Fibroblast of the aortic adventitia (primary cell): ENCODE data around the gene HNRNPLL. TPM values are rescaled to one million over a fixed set of nuclear protein-coding genes. Genes with fewer than 3 reads are reported as not detected.
"Not testable (repeated sequence)": the region's sequence is repeated elsewhere in the genome, so short reads cannot be mapped to it uniquely, and the experiment has no call there.

Experiments
- DNase-seq: peaks from one replicate; pipeline ENCODE4 v3.0.0-alpha.2; 2010; ENCODE audit warnings: low read depth
- H3K4me3 ChIP-seq: 2 replicates; pipeline ENCODE4 v1.5.1; 2011; ENCODE audit warnings: low read depth, mild to moderate bottlenecking, control low read depth, low read length, moderate library complexity
- CTCF ChIP-seq: IDR thresholded peaks from 2 replicates; pipeline ENCODE4 v1.5.1; 2011; ENCODE audit warnings: mild to moderate bottlenecking, low read length, control low read depth, inconsistent platforms; ENCODE audit not compliant: insufficient read depth
- total RNA-seq: library from RNA; depleted of rRNA; stranded (reverse); fragments of >200 nt; gene quantifications from 2 replicates; pipeline ENCODE4 v1.2.3, GENCODE V29; 2012; ENCODE audit warnings: low replicate concordance

Gene HNRNPLL
- total RNA-seq, 1 donor = 45.0 TPM

DNA sequence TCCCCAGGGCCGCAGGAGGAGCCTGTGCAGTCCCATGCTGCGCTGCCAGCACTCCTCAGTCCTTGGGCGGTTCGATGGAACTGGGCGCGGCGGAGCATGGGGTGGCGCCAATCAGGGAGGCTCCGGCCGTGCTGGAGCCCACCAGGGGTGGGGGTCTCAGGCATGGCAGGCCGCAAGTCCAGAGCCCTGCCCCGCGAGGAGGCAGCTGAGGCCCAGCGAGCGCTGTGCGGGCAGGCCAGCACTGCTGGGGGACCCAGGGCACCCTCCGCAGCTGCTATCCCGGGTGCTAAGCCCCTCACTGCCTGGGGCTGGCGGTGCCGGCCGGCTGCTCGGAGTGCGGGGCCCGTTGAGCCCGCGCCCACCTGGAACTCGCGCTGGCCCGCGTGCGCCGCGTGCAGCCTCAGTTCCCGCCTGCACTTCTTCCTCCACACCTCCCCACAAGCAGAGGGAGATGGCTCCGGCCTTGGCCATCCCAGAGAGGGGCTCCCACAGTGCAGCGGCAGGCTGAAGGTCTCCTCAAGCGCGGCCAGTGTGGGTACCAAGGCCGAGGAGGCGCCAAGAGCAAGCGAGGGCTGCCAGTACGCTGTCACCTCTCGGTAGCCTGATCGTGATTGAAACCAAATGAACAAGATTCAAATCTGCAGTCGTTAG lies 40.4 kb upstream of the HNRNPLL start:
- no peak for TF ChIP-seq CTCF
- no peak overlapping the region for H3K4me3 ChIP-seq
- no peak for DNase-seq

- not testable (repeated sequence) for H3K4me3 ChIP-seq, DNase-seq
These were observed 39.8 kb upstream of the HNRNPLL start for GRCh38 chr2:38642373-38643017.

DNA sequence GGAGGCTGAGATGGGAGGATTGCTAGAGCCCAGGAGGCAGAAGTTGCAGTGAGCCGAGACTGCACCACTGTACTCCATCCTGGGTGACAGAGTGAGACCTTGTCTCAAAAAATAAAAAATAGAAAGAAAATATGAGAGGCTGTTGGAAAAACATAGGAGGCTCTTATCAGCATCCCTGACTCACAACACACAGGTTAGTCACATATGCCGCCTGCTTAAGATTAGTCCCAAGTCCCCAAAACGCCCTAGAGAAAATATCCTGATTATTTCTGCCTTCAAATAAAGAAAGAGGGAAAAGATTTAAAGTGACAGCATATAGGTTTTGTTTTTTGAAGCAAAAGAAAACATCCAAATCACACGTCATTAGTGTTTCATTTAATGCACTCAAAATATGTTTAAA lies 33.3 kb upstream of the HNRNPLL start:
- DNase-seq = no peak
- no peak overlapping the region for H3K4me3 ChIP-seq
- no peak for TF ChIP-seq CTCF

DNA sequence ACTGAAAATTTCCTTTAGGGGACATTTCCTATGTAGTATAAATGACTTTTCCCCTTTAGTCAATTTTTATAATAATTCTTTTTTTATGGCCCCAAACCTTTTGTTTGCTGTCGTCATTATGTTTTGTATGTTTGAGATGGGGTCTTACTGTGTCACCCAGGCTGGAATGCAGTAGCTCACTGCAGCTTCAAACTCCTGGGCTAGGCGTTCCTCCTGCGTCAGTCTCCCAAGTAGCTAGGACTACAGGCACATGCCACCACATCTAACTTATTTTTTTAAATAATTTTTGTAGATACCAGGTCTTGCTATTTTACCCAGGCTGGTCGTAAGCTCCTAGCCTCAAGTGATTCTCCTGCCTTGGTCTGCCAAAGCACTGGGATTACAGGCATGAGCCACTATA lies 32.4 kb upstream of the HNRNPLL start:
- TF ChIP-seq CTCF = no peak
- no peak overlapping the region for H3K4me3 ChIP-seq
- DNase-seq = no peak

DNA sequence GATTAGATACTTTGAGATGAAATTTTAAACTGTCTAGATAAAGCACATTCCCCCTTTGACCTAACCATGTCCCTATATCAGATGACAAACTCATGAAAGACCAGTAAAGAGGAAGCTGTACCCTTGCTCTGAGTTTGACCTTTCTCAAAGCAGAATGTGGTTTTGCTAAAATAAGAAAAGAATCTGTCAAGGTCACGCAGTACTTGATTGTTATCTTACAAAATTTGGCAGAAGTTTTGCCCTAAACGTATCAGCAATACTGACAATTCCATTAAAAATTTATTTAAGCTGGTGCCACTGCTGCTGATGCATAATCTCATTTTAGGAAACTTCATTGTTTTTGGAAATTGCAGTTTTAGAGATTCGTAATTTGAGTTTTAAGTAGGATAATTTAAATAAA lies 32.0 kb upstream of the HNRNPLL start:
- no peak for TF ChIP-seq CTCF
- no peak for DNase-seq
- H3K4me3 ChIP-seq = no peak overlapping the region

DNA sequence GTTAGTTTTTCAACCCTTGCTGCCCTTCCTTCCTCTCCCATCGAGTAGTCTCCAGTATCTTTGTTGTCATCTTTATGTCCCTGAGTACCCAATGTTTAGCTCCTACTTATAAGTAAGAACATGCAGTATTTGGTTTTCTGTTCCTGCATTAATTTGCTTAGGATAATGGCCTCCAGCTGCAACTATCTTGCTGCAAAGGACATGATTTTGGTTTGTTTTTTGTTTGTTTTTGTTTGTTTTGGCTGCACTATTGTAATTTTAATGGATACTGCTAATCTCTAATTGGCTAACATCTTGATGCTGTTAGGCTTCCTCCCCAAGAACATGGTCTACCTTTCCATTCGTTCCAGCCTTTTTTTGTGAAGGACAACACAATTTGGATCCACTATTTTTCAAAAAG lies 31.2 kb upstream of the HNRNPLL start:
- H3K4me3 ChIP-seq = no peak overlapping the region
- TF ChIP-seq CTCF = no peak
- no peak for DNase-seq

- no peak overlapping the region for H3K4me3 ChIP-seq
- no peak for TF ChIP-seq CTCF
- no peak for DNase-seq
These were observed 30.3 kb upstream of the HNRNPLL start for GRCh38 chr2:38632980-38633379.
